Measurements from ENCODE around the gene H1-8. TPM values are rescaled to one million over a fixed set of nuclear protein-coding genes. Genes with fewer than 3 reads are reported as not detected.
A peak's percentile ranks its signal among the peaks of the same experiment; 100 is the strongest.
"Not testable (repeated sequence)": the region's sequence is repeated elsewhere in the genome, so short reads cannot be mapped to it uniquely, and the experiment has no call there.

The H1-8 gene, protein sequence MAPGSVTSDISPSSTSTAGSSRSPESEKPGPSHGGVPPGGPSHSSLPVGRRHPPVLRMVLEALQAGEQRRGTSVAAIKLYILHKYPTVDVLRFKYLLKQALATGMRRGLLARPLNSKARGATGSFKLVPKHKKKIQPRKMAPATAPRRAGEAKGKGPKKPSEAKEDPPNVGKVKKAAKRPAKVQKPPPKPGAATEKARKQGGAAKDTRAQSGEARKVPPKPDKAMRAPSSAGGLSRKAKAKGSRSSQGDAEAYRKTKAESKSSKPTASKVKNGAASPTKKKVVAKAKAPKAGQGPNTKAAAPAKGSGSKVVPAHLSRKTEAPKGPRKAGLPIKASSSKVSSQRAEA
- polyA plus RNA-seq (2014; cell fraction: cytosol; rRNA removed) = not detected in 2 replicates
- polyA plus RNA-seq (2014; cell fraction: nucleus; rRNA removed) = not detected in 2 replicates

DNA sequence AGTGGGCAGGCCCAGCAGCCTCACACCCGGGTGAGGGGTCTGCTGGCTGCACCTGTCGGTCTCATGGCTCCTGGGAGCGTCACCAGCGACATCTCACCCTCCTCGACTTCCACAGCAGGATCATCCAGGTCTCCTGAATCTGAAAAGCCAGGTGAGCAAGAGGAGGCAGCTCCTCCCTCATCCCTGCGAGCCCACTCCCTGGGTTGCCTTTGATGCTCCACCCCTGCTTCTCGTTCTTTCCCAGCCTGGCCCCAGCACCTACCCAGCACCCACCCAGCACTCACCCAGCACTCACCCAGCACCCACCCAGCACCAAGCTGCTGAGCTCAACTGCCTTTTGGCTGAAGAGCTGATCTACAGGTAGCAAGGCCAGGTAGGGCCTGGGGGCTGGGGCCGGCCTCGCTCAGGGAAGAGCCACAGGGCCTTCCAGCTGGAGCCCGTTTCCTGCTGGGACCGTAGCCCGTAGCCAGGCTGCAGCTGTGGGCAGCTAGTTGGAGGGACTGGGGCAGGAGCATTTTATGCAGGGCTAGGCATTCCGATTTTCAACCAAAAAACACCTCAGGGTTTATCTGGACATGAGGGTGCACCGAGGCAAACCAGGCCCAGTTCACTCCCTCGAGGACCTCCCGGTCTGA, at the start of gene H1-8:
Gene H1-8 (plus strand): TSS at position 20 of the 635 bp plus-strand sequence. CDS start 44 bp downstream, at position 64.
- DNase-seq (ENCODE audit: low spot score) = no peak

DNA sequence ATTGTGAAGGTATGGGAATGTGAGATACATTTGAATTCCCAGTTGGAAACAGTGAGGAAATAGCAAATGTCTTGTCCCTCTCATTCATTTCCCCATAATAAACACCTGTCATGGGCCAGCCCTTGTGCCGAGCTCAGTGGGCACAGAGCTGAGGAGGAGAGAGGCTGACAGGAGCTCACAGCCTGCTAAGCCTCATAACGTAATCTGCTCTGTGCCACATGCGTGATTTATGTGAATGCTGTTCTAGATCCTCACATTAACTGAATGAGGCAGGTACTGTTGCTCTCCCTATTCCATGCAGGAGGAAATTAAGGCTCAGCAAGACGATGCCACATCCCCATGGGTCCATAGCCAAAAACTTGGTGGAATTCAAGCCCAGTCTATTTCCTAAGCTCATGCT, 49.8 kb upstream of the H1-8 start:
- no peak for DNase-seq (ENCODE audit: low spot score)

DNA sequence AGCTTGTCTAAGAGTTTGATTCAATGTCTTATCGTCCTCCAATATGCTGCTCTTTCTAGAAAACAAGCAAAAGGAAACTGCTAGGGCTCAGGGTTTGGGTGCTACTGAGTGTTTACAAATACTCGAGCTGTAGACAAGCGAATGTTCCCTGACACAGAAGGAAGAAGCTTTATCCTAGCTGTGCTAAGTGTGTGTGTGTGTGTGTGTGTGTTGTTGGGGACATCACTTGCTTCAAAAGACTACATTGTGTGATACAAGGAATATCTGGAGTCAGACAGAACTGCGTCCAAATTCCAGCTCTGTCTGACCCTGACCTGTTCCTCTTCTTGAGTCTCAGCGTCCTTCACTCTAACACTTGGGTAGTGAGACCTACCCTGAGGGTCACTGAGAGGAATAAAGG, 48.5 kb upstream of the H1-8 start:
- DNase-seq (ENCODE audit: low spot score) = not testable (repeated sequence)

DNA sequence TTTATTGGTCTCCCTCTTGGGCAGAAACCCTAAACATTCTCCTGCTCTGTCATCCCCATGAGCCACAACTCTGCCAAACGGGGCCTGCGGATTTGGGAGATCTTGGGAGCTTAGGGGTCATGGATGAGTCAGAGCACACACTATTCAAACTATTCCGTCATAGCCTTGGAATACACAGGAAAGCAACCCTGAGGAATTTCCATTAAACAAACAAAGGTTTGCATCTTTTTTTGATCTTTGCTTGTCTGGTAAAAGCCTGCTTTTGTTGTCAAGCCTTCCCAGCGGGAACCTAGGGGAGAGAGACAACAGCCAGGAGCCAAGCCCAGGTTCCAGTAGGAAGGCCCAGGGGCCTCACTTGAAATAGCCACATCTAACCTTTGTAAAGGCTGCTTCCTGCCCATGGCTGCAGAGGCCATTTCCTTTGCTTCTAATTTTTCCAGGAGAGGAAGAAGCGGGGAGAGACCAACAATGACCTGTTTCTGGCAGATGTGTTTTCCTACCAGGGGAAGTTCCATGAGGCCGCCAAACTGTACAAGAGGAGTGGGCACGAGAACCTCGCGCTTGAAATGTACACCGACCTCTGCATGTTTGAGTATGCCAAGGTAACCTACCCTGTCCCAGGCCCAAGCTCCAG, 47.9 kb upstream of the H1-8 start:
- not testable (repeated sequence) for DNase-seq (ENCODE audit: low spot score)

DNA sequence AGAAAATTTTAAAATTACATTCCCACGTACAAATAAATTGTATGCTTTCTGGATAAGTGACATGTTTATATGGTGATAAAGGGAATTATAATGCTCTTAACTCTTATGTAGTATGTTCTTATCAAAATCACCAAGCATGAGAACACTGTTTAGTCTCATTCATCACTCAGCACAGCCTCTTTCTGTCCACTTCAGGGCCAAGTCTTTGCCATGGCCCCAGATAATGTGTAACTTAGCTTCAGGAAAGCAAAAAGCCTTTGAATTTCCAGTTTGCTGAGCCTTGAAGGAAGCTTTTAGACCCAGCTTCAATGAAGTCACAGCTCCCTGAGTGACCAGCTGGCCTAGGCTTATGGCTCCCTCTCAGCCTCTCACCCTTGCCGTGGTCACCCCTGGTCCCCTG, 45.1 kb upstream of the H1-8 start:
- DNase-seq (ENCODE audit: low spot score) = not testable (repeated sequence)

DNA sequence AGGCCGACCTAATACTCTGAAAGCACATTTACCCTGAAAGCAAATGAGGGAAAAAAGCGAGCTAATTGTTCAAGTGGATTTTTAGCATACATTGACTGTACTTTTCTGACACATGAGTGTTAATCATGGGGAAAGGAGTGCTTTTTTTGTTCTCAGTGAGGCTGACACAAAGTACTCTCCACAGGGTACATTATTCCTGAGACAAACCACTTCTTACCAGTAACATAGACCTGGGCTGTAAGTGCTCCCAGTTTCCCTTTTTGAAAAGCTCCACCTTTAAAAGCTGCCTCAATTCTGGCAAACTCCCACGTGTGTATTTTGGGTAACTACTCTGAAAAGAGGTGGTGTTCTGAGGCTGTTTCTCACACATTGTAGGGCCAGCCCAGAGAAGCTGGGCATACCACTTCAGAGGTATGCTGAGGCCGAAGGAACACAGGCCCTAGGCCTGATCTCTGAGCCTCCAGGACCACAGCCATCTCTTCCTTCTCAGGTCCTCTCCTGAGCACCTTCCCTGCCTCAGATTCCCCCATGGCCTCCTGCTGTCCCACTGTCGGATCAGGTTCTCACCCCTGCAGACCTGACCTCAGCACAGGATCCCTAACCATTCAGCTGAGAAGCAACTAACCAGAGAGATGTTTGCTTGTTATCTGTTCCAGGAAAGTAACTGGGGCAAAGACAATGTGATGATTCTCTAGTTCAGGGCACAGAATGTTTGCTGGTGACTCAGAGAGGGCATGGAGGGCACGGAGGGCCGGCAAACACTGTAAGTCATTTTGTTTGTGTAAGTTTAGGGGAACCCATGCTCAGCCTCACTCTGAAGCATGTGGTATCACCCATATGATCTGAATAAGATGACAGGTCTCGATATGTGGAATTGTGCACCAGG, 44.1 kb upstream of the H1-8 start:
- not testable (repeated sequence) for DNase-seq (ENCODE audit: low spot score)

DNA sequence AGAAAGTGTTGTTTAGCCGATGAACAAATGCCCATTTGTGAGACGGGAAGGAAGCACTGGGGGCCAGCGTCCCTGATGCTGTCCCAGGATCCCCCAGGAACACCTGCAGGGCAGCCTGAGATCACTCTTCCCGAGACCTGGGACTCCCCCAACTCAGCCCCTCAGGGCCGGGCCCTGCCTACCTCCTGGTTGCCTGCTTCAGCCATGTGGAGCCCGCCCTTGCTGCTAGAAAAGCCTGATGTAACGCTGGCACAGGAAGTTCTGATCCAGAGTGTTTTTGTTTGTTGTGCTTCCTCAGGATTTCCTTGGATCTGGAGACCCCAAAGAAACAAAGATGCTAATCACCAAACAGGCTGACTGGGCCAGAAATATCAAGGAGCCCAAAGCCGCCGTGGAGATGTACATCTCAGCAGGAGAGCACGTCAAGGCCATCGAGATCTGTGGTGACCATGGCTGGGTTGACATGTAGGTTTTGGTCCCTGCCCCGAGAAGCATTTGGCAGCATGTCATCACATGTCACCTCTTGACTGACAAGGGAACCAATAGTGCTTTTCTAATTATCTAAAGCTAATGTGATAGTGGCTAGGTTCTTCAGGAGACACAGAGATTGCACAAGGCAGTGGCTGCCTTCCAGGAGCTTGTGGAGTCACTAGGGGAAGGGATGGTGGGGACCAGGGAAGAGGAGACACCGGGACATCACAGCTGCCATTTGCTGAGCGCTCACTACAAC, 43.2 kb upstream of the H1-8 start:
- DNase-seq (ENCODE audit: low spot score) = not testable (repeated sequence)

DNA sequence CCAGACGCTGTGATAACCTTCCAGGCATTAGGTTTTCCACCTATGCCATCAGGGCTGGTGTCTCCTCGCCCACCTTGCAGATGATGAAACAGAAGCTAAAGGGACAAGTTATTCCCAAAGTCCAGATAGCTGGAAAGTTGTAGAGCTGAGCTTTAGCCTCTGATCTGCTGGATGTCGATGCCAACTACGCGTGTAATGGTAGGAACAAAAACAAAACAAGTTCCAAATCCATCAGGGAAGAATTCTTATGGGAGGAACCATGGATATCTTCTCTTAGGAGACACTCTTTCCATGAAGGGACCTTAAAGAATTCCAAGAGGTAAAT, 42.7 kb upstream of the H1-8 start:
- no peak for DNase-seq (ENCODE audit: low spot score)

DNA sequence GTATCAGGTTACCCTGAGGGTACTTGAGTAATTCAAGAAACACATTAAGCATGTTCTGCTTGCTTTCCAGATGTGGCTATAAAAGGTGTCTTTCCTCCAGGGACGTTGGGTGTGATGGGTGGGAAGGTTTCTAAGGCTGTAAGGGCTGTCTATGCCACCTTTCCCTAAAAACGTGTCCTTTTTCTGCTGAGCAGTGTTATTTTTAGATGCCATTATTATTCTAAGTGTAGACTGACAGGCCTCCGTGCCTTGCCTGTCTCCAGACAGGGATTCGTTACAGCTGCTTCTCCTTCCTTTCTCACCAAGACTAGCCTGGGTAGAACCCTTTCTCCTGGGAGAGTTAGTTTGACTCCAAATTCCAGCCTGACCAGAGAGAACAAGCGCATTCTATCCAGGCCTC, 41.3 kb upstream of the H1-8 start:
- DNase-seq (ENCODE audit: low spot score) = no peak

DNA sequence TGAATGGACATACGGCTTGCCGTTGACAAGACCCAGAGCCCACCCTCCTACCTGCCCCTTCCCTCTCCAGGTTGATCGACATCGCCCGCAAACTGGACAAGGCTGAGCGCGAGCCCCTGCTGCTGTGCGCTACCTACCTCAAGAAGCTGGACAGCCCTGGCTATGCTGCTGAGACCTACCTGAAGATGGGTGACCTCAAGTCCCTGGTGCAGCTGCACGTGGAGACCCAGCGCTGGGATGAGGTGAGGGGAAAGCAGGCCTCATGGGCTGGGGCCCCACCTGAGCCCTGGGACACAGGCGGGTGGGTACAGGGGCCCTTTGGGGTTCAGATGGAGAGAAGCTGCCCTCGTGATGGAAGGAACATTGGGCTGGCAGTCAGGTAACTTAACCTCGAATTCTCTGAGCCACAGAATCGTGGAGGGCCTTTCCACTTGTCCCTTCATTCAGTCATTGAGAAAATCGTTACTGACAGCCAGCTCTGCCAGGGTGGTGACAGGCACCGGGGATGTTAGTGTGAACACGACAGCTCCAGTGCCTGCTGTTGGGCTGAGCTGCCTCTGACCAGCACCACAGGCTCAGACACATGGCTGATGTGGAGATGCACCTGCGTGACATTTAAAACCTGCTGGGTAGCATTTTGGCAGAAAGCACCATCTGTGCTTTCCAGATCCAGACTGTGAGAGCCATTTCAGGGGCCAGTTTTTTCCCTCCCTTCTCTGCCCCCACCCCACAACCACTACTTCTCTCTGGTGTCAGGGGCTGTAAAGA, 40.1 kb upstream of the H1-8 start:
- DNase-seq (ENCODE audit: low spot score) = no peak

DNA sequence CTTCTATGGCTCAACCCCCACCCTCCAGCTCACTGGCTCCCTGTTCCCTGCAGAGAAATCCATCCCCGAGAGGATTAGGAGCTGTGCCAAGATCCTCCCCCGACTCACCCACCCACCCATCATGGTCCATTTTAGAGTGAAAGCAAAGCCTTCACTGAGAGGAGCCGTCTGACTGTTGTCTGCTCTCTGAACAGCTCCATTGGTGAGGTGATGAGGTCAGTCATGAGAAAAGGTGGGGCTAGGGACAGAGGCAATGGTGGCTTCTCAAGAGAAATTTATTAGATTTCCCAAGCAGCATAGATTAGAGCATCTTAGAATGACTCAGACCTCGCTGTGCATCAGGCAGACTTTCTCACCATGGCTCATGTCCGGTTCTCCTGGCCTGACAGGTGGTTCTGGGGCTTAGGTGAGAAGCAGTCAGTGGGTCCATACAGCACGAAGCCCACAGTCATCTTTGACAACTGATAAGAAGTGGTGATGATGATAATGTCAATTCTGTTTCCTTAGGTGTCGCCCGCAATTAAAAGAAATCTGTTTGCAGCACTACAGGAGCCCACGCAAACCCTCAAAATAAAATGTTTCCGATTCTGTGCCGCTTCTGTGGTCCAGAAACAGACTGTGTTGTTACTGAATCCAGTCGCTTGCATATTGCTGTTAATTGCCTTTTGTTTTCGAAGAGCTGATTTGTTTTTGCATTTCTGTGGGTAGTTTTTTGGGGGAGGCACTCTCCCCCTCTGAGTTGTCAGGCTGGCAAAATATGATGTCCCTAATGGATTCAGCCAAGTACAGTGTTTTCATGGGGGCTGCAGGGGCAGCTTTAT, 39.3 kb upstream of the H1-8 start:
- no peak for DNase-seq (ENCODE audit: low spot score)

DNA sequence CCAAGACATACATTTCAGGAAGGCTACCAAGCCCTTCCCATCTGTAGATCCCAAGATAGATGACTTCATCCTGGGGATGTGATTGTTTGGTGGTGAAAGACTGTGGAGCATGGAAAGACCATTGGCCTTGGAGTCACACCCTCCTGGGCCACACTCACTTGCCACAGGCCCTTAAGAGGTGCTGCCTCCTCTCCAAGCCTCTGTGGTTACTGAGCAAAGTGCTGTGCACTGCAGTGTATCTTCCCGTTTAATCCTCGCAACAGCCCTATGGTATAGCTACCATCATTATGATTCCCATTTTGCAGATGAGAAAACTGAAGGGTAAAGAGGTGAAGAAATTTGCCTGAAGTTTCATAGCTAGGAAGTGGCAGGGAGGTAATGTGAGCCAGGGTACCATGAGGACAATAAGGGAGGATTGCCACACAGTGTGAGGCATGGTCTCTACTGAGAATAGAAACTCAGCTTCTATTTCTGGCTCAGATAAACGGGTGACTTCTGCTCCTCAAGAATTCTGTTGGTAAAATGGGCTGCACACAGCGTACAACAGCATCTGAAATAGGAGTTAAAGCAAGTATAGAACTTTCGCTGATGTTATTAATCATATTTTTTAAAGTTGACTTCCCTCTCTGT, 38.4 kb upstream of the H1-8 start:
- DNase-seq (ENCODE audit: low spot score) = no peak

DNA sequence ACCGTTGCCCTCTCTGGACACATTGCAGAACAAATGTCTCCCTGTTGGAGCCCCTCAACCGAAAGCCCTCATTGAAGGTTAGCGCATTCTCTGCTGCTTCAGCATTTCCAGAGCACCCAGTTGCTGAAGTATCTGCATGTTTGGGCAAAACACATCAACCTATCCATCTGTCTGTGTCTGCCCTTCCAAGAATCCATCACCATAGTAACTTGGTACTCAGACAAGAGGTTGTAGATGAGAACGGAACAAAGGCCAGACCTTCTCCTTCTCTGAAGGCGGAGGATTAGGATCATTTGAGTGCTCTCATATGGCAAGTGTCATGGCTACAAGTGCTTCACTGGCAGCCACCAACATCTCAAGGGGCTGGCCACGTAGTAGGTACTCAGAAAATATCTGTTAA, 37.6 kb upstream of the H1-8 start:
- DNase-seq (ENCODE audit: low spot score) = no peak

DNA sequence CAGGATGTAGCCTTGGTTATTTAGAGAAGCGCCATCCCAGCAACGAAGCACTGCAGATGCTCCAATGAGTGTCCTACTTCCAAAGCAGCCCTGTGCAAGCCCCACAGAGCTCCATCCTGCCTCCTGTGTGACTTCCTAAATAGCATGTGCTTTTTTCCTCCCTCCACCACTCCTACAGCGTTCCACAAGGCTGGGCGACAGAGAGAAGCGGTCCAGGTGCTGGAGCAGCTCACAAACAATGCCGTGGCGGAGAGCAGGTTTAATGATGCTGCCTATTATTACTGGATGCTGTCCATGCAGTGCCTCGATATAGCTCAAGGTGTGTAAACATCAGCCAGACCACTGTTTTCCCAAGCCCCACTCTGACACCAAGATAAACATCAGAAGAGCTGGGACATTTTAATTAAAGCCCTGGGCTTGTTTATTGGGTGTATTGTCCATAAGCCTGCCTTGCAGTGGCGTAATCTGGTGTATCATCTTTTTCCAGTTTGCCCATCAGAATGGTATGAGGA, 36.7 kb upstream of the H1-8 start:
- peak; percentile 55 for DNase-seq (ENCODE audit: low spot score)

DNA sequence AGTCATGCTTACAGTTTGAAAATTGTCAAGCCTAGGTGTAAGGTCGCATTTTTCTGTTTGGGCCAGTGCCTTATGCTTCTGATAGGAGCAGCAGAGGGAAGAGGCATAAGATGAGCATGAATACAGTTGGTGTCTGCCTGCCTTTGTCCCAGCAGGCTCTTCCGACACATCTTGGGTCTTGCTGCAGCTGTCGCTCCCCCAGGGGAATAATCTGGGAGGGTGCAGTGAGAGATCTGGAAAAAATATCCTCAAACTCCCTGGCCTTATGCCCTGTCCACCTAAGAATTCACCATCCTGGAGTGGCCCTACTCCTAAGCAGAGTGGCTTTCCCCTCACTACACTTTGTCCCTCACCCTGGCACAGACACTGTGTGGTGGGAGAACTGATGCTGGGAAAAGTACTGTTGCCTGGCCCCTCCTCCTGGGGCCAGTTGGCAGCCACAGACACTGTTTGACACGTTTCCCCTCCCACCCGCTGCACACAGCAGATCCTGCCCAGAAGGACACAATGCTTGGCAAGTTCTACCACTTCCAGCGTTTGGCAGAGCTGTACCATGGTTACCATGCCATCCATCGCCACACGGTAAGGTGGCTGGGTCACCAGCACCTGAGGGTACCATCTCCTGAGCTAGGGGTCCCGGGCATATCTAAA, 35.7 kb upstream of the H1-8 start:
- DNase-seq (ENCODE audit: low spot score) = no peak

DNA sequence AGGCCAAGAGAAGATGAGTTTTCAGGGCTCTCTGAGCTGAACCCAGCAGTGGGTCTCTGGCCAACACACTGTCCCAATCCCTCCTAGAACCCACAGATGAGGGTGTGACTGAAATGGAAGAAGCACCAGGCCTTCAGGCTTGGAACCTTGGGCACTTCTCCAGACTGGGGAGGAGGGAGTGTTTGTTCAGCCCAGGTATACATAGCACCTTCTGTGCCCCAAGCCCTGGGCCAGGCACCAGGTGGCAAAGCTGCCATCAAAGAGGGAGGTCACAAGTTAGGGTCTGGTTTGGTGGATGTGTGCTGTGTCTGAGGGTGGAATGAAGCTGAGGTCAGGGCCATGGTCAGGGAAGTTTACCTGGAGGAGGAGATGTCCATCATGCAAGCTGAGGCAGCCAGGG, 30.4 kb upstream of the H1-8 start:
- DNase-seq (ENCODE audit: low spot score) = no peak

DNA sequence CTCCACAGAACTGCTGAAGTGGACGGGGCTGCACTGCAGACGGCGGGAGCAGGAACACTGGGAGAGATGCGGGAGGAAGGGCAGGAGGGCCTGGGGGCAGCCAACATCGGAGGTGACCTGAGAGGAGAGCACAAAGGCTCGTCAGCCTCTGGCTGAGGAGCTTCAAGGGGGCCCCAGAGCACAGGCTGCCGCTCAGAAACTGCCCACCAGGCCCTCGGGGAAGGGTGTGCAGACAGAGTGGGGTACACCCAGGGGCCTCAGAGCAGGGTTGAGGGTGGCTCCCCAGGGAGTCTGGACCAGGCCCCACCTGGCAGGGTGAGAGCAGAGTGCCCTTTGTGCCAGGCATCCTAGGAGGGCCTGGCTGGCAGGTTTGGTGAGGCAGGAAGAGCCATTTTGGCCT, 29.3 kb upstream of the H1-8 start:
- DNase-seq (ENCODE audit: low spot score) = no peak

DNA sequence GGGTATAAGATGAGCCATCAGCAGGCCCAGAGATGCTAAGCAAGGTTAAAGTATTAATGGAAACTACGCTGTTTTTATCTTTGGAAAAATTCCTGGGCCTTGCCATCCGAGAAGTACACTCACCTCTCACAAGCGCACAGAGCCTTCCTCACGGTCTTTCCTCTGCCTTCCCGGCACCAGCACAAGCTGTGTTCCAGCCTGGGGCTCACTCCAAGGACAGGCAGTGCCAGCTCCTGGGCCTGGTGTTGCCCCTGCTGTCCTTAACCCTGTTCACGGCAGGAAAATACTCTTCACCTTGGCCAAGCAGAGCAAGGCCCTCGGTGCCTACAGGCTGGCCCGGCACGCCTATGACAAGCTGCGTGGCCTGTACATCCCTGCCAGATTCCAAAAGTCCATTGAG, 28.9 kb upstream of the H1-8 start:
- DNase-seq (ENCODE audit: low spot score) = no peak
